ENCODE data around the gene PPHLN1.

GRCh38 chr12:42409471-42409870 lies 83.5 kb downstream of the PPHLN1 start:
- no peak for TF ChIP-seq POLR2A (IDR thresholded peaks at IDR 0.05)
- no peak for TF ChIP-seq CTCF (IDR thresholded peaks at IDR 0.05)
